ENCODE measurements around the gene BTD. TPM values are rescaled to one million over a fixed set of nuclear protein-coding genes. Genes with fewer than 3 reads are reported as not detected.

Gene BTD
- total and polyA plus RNA-seq, 10 of the 15 experiments (the other 5 are each of a cell fraction or from before 2014, with no cell fraction given), result 3.4 to 10.3 (median 5.0) TPM

DNA sequence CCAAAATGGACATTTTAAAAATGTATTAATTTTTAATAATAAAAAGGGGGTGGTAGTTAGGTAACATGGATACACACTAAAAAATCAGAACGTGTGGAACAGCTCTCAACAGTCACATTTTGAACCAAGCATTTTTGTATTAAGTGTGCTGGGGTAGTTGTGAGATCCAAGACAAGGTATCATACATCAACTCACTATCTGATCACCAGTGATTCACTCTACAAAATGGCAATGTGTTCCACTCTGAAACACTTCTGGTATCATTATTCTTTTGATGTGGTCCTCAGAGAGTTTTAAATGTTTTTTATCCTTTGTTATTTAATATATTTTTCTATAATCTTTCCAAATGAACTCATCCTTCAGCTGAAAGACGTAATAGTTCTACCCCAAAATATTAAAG lies 5.6 kb upstream of the BTD start:
- Histone ChIP-seq H3K36me3 (ENCODE audit: control insufficient read depth in 2 of 2, insufficient read depth in 2 of 2, low read length in 1 of 2) (peaks cover 0 to 3% of the 10 kb centered on the region in 2 experiments; a peak in 2 of 4 replicates), H3K4me3 (no peak overlapping the region), H3K9ac (ENCODE audit: control insufficient read depth, insufficient read depth, low read length) (no peak overlapping the region), H3K4me2 (ENCODE audit: control insufficient read depth, insufficient read depth) (no peak overlapping the region), H3K4me1 (ENCODE audit: control insufficient read depth, insufficient read depth, low read length) (no peaks in the 10 kb centered on the region), H4K20me1 (ENCODE audit: control insufficient read depth, insufficient read depth) (no peaks in the 10 kb centered on the region), H3K9me3 (replicated peaks; ENCODE audit: control insufficient read depth, insufficient read depth, low read length) (no peaks in the 10 kb centered on the region), H3K27ac (ENCODE audit: control insufficient read depth, insufficient read depth) (no peak overlapping the region), H3K27me3 (replicated peaks in 1 of 2; ENCODE audit: control insufficient read depth in 2 of 2, insufficient read depth in 2 of 2, low read length in 1 of 2) (no peaks in the 10 kb centered on the region), H2AFZ (ENCODE audit: control insufficient read depth, low read depth, low read length) (no peak overlapping the region), H3K79me2 (ENCODE audit: control insufficient read depth, insufficient read depth, low read length) (peaks cover 10% of the 10 kb centered on the region)
- intact Hi-C loops (cut with micrococcal nuclease; ENCODE audit: unreplicated experiment) (no loop called here), in situ Hi-C loops (cut with MboI) (no loop called here)
- DNase-seq (ENCODE audit: low read depth, low spot score), result no peak
- WGBS (ENCODE audit: insufficient coverage, insufficient replicate concordance, low lambda C conversion rate, missing lambda C conversion rate), result 93% methylated on average over 2 of the region's 2 CpGs
- no peak for FAIRE-seq
- ChIA-PET POLR2A (interaction anchor here (0.7 kb wide), 1 partner anchor 180 kb away, joined by 8 read pairs; no protein-coding TSS in a partner anchor), RAD21 (ENCODE audit: unreplicated experiment) (no interaction called here), SMC1A (ENCODE audit: uncharacterized antibody, unreplicated experiment) (interaction anchor here (1.4 kb wide), 1 partner anchor 10 kb away, joined by 3 read pairs; no protein-coding TSS in a partner anchor), CTCF (interaction anchor here (1.2 kb wide), 1 partner anchor 10 kb away, joined by 3 read pairs; no protein-coding TSS in a partner anchor)
- TF ChIP-seq, protein P1, sequence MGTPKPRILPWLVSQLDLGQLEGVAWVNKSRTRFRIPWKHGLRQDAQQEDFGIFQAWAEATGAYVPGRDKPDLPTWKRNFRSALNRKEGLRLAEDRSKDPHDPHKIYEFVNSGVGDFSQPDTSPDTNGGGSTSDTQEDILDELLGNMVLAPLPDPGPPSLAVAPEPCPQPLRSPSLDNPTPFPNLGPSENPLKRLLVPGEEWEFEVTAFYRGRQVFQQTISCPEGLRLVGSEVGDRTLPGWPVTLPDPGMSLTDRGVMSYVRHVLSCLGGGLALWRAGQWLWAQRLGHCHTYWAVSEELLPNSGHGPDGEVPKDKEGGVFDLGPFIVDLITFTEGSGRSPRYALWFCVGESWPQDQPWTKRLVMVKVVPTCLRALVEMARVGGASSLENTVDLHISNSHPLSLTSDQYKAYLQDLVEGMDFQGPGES (IDR thresholded peaks at IDR 0.05), result no peak
- TF ChIP-seq HDGF (IDR thresholded peaks at IDR 0.05) (no peak), CHD1 (IDR thresholded peaks at IDR 0.05; ENCODE audit: low read depth, low read length) (no peak)
- TF ChIP-seq, protein P2, sequence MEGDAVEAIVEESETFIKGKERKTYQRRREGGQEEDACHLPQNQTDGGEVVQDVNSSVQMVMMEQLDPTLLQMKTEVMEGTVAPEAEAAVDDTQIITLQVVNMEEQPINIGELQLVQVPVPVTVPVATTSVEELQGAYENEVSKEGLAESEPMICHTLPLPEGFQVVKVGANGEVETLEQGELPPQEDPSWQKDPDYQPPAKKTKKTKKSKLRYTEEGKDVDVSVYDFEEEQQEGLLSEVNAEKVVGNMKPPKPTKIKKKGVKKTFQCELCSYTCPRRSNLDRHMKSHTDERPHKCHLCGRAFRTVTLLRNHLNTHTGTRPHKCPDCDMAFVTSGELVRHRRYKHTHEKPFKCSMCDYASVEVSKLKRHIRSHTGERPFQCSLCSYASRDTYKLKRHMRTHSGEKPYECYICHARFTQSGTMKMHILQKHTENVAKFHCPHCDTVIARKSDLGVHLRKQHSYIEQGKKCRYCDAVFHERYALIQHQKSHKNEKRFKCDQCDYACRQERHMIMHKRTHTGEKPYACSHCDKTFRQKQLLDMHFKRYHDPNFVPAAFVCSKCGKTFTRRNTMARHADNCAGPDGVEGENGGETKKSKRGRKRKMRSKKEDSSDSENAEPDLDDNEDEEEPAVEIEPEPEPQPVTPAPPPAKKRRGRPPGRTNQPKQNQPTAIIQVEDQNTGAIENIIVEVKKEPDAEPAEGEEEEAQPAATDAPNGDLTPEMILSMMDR (IDR thresholded peaks at IDR 0.05 in 2 of 3, conservative IDR thresholded peaks at IDR 0.05 in 1 of 3; ENCODE audit: control insufficient read depth in 2 of 3, extremely low read depth in 1 of 3, insufficient read depth in 1 of 3, low read depth in 3 of 3, low read length in 3 of 3), result no peak
- no peak for ATAC-seq
- BruUV-seq (replicated peaks), result no TSS peak
